ENCODE data around the gene WWC1.

Gene WWC1

DNA sequence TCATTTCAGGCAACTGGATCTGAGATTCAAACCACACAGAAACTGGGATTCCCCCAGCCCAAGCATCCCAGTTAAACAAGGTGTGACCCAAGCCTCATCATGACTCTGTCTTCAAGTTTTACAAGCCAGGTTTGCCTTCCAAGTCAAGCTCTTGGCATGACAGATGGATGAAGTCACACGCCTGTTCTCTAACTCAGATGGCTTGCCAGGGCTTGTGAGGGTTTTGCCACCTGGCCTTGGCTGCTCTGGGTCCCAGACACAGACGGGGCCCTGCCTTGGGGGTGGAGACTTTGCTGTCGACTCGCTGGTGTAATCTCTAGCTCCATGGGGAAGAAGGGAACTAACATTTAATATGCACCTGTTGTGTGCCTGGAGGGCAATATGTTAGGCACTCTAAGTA lies 99.0 kb downstream of the WWC1 start:
- DNase-seq (ENCODE audit: low read depth): no peak
- no peak overlapping the region for H3K4me3 ChIP-seq (ENCODE audit: low read depth, low read length)

DNA sequence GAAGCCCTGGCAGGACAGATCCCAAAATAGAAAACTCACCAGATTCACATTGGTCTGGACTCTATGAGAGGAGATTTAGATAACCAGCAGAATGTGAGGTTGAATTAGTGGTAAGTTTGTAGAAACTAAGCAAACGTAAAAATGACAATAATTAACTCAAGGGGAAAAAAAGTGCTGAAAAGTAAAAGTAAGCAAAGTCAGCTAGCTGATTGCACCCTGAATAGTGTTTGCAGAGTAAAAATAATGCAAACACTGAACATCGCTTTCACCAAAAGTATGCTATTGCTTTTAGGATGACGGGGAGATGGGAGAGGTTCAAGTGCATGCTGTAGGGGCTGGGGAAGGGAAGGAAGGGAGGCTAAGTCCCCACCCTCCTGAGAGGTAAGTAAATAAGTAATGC lies 102.3 kb downstream of the WWC1 start:
- no peak for DNase-seq (ENCODE audit: low read depth)
- no peak overlapping the region for H3K4me3 ChIP-seq (ENCODE audit: low read depth, low read length)

DNA sequence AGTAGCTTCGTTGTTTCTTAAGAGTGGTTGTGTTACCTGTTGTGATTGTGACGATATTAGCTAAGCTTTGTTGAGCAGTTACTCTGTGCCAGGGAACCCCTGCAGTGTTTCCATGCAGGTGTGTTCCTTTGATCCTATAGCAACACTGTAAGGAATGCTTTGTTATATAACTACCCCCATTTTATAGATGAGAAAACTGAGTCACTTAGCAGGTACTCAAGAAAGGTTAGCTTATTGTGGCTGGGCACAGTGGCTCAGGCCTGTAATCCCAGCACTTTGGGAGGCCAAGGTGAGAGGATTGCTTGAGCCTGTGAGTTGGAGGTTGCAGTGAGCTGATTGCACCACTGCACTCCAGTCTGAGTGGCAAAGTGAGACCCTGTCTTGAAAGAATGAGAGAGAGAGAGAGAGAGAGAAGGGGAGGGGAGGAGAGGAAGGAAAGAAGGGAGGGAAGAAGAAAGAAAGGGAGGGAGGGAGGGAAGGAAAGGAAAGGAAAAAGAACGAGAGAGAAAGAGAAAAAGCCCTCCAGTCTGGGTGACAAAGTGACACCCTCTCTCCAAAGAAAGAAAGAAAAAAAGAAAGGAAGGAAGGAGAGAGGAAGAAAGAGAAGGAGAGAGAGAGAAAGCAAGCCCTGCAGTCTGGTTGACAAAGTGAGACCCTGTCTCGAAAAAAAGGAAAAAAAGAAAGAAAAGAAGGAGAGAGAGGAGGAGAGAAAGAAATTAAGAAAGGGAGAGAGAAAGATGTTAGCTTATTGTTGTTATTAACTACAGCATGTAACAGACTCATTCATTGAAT lies 109.2 kb downstream of the WWC1 start:
- DNase-seq (ENCODE audit: low read depth): no peak

DNA sequence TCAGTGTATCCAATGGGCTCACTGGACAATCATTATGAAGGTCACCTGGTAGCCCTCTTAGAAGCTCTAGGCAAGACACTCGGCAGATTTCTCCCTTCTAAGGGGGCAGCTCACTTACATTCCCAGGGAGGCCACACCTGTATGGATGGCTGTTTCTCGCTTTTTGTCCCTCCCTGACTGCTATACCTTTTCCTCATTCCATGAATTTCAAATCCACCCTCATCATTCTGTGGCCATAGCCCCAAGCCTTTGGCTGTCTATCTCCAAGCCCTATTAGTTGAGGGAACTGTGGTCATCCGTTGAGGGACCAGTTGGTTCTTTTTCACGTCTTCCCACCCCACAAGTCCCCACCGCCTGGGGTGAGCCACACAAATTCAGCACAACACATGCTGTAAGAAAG lies 109.8 kb downstream of the WWC1 start:
- no peak for DNase-seq (ENCODE audit: low read depth)
- no peak overlapping the region for H3K4me3 ChIP-seq (ENCODE audit: low read depth, low read length)

More for the DNA sequence above, 109.2 kb downstream of the WWC1 start:
- H3K4me3 ChIP-seq (ENCODE audit: low read depth, low read length): no peak overlapping the region

DNA sequence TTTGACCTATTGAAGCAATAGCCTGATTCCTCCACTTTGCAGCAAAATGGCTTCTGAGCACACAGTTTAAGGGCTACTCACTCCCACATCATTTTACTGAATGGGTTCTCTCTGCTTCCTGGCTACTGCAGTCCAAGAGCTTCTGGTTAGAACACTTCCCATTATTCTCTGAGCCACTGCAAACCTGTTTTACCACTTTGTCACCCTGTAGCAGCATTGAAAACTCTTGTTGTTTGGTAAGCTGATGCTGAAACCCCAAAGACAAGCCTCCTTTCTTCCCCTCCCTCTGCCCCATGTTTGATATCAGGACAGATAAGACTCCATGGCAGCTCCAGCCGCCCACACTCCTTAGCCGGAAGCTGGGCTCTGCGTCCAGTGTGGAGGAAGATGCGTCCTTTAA lies 110.4 kb downstream of the WWC1 start:
- no peak overlapping the region for H3K4me3 ChIP-seq (ENCODE audit: low read depth, low read length)
- DNase-seq (ENCODE audit: low read depth): no peak

DNA sequence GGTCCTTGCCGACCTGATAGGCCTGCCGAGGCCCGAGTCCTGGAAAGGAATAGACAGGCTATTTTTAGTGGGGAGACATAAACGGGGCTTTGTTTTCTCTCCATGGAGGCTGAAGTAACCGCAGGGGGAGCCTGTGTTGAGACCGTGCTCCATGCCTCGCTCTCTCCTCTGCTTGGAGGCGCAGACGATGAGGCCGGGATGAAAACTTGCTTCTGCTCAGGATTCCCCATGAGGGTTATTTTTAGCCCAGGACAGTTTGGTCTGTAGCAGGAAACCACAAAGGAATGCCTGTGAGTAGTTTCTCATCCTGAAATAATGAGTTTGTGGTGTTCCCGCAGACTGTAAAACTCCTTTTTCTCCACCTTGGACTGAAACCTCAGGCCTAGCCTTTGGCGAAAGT lies 112.9 kb downstream of the WWC1 start:
- peak; percentile 94 for DNase-seq (ENCODE audit: low read depth)
- no peak overlapping the region for H3K4me3 ChIP-seq (ENCODE audit: low read depth, low read length)

DNA sequence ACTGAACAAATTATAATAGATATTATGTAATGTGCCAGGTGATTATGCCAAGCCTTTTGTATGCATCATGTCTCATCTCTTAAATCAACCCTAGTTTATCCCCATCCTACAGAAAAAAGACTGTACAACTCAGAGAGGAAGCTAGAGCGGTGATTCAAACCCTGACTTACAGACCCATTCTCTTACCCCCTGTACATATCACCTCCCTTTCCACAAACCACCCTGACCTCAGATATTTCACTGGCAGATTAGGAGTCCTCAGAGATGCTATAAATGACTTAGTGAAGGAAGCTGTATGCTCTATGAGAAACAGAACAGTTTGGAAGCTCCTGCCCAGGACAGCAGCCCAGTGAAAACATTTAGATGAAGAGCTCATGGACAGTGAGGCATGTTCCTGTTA lies 115.8 kb downstream of the WWC1 start:
- H3K4me3 ChIP-seq (ENCODE audit: low read depth, low read length): no peak overlapping the region
- DNase-seq (ENCODE audit: low read depth): no peak

DNA sequence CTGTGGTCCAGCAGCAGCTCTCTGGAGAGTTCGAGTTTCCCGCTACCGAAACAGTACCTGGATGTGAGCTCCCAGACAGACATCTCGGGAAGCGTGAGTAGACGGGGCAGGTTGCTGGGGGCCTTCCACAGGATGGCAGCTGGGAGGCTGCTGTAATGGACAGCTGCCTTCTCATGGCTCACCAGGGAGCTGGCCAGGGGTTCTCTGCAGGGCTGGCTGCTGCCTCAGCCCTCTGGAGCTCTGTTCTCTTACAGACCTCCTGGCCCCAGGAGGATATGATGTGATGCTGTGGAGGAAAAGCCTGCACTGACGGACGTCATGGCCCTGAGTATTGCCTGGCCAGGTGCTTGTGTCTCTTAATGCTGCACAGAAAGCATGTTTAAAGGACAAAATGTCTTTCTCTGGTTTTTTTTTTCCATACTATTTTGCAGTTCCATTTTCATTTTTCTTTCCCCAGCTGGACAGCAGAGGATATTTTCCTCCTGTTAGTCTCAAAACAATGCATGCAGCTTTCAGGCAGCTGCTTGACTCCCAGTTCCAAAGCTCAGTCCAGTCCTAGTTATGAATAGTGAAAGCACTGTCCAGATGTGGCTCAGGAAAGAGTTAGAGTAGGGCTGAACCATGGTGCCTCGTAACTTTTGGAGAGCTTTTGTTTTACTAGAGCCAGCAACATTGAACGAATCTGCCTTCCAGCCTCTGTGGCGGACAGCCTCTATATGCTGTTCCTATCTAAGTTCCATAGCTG lies 117.3 kb downstream of the WWC1 start:
- no peak overlapping the region for H3K4me3 ChIP-seq (ENCODE audit: low read depth, low read length)
- peak; percentile 89 for DNase-seq (ENCODE audit: low read depth)

DNA sequence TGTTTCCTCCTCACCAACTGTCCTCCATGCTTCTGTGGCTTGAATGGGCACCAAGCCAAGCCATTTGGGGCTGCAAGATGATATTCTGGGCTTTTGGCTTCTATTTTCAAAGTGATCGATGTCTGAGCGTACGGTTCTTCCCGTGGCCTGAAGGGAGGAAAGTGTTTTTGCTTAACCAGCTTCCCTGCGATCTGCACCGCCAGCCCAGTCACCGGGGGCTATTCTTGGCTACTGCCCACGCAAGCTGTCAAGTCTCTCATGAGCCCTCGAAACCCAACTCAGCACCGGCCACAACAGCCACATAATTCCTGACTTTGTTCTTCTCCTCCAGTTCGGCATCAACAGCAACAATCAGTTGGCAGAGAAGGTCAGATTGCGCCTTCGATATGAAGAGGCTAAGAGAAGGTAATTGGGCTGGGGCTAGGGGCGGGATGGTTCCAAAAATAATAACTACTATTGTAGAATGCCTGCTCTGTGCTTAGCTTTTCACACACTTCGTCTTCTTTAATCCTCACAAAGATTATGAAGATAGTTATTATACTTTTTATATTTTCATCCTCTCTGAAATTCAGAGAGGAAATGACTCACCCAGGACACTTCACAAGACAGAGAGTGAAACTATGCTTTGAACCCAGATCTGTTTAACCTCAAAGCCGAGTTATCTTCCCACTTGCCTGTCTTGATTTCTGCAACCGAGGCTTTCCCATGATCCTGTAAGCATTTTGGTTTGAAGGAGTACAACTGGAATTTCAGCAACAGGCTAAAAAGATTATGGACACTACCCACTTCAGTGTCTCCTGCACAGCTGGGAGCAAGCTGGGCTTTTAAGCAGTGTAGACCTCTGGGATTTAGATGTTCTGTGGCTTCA lies 118.4 kb downstream of the WWC1 start:
- no peak overlapping the region for H3K4me3 ChIP-seq (ENCODE audit: low read depth, low read length)
- no peak for DNase-seq (ENCODE audit: low read depth)

DNA sequence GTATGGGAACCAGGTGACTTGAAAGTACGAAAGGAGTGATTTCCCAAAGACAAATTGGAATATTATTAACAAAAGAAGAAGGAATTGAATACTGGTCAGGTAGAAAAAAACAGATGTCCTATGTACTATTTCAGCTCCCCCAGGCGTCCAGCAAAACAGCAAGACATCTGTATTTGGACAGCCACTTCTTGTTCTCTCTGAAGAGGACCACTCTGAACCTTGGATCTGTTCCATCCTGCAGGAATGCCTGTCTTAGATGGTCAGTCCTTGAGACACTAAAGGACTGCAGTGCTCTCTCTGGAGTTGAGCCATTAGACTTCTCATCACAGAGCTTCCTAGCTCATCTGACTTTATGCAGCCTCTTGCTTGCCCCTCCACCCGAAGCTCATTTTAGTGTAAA lies 120.4 kb downstream of the WWC1 start:
- DNase-seq (ENCODE audit: low read depth): no peak
- no peak overlapping the region for H3K4me3 ChIP-seq (ENCODE audit: low read depth, low read length)

DNA sequence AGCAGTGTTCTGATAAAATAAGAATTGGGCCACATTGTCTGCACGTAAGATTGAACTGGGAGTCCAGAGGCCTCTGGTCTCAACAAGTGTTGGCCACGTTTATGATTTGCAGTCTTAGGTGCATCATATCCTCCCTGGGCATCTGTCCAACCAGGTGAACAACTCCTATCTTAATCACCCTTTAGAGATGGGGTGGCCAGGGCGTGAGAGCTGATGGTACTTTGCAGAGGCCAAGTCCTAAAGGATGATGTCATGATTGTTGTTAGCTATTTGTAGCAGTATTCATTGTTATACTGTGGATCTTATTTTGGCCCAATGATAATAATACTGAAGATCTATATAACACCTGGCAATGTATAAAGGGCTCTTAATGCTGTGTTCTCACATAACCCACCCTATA lies 121.6 kb downstream of the WWC1 start:
- DNase-seq (ENCODE audit: low read depth): no peak
- H3K4me3 ChIP-seq (ENCODE audit: low read depth, low read length): no peak overlapping the region

DNA sequence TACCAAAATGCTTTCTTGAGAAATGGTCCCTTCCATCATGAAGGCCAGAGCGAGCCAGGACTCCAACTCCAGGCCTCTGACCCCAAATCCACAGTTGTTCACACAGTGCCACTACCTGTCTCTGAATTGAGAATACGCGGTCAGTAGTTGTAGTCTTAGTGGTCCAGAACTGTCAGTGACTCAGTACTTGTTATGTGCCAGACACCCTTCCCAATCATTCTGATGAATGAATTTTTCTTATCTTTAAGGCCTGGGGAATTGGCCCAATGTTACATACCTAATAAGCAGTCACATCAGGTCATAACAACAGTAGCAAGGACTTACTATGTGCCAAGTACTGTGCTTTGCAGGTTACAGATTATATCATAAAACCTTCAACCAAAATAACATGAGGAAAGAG lies 122.2 kb downstream of the WWC1 start:
- DNase-seq (ENCODE audit: low read depth): no peak
- H3K4me3 ChIP-seq (ENCODE audit: low read depth, low read length): no peak overlapping the region

DNA sequence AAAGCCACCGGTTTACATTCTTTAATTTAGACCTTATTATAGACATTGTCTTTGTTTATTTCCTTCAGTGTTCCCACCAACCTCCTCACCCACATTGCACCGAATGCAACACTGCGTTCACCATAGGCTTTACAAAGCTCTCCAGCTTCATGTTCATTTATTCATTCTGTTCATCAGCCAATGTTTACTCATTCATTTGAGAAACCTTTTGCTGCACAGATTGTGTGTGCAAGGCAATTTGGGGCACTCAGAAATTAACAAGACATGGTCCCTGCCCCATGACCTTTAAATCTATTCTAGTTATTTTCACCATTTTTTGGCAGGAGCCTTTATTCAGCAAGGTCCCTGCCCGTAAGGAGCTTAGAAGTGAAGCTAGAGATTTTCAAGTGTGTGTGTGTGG lies 124.0 kb downstream of the WWC1 start:
- no peak for DNase-seq (ENCODE audit: low read depth)
- no peak overlapping the region for H3K4me3 ChIP-seq (ENCODE audit: low read depth, low read length)

DNA sequence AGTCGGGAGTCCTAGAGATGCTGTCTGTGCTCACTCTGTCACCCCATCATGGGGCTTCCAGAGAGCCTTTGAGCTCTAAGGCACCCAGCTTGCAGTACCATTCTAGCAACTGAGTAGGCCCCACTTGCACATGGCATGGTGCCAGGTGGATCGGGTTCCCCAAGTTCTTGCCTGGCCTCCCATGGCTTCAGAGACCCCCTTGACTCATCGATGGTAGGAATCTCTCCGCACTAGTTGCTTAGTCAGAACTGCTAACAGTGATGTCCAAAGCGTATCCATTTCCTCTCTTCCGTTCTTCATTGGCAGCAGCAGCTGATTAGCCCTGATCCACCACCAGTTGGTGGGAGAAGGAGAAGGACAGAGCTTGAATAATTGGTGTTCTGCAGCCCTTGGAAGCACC lies 124.5 kb downstream of the WWC1 start:
- no peak overlapping the region for H3K4me3 ChIP-seq (ENCODE audit: low read depth, low read length)
- no peak for DNase-seq (ENCODE audit: low read depth)

DNA sequence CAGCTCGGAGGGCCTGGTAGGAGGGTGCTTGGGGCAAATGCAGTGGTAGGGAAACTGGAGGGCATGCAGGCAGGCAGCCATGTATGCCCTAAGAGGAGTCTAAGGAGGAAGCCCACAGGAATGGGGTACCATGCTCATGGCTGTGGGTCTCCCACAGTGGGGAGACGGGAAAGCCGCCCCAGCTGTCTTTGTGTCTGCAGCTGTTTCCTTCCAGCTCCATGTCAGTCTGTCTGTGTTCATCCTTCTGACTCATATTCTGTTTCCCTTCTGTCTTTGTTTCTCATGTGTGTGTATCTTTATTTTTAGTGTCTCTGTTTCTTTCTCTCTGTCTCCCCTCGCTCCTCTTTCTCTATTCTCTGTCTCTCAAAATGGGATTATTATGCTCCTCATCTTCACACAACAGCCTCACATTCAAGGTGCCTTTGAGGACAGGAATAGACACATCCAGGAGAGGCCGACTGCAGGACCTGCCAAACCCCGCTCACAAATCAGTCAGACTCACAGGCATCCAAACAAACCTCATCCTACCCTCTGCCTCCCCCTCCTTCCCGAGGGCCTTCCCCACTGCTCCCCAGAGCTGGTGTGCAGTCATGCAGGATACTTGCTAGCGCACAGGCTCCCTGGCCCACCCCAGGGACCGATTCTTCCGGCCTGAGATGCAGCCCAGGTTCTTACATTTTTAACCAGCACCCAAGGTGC lies 126.4 kb downstream of the WWC1 start:
- no peak overlapping the region for H3K4me3 ChIP-seq (ENCODE audit: low read depth, low read length)
- DNase-seq (ENCODE audit: low read depth): no peak

DNA sequence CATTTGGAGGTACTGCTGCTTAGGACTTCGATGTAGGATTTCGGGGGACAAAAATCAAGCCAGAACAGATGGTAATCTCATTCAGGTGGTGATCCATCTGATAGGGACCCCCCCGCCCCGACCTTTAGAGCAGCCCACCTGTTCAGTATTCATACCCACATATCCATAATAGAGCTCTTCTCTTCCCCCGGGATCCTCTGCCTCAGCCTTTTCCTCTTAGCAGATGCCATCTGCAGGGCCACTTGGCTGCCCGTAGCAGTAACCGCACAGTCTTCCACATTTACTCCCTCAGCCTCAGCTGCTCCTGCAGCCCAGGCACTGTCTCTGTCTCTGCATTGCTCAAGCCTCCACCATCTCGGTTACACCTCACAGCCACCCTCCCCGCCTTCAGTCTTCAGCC lies 129.0 kb downstream of the WWC1 start:
- no peak for DNase-seq (ENCODE audit: low read depth)
- no peak overlapping the region for H3K4me3 ChIP-seq (ENCODE audit: low read depth, low read length)

DNA sequence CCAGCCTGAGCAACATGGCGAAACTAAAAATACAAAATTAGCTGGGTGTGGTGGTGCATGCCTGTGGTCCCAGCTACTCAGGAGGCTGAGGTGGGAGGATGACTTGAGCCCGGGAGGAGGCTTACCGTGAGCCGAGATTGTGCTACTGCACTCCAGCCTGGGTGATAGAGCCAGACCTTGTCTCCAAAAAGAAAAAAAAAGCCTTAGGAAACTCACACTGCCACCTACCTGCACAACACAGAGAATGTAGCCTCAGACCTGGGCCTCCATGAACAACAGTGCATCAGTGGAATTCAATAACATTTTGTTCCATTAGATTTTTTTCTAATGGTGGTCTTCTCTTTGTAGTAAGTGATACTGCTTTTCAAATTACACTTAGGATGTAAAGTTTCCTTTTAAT lies 131.0 kb downstream of the WWC1 start:
- H3K4me3 ChIP-seq (ENCODE audit: low read depth, low read length): no peak overlapping the region
- DNase-seq (ENCODE audit: low read depth): no peak

DNA sequence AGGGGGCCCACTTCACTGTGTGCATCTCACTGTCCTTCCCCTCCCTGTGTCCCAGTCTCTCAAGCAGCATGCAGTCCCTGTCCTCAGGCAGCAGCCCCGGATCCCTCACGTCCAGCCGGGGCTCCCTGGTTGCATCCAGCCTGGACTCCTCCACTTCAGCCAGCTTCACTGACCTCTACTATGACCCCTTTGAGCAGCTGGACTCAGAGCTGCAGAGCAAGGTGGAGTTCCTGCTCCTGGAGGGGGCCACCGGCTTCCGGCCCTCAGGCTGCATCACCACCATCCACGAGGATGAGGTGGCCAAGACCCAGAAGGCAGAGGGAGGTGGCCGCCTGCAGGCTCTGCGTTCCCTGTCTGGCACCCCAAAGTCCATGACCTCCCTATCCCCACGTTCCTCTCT lies 132.0 kb downstream of the WWC1 start:
- H3K4me3 ChIP-seq (ENCODE audit: low read depth, low read length): no peak overlapping the region
- no peak for DNase-seq (ENCODE audit: low read depth)

DNA sequence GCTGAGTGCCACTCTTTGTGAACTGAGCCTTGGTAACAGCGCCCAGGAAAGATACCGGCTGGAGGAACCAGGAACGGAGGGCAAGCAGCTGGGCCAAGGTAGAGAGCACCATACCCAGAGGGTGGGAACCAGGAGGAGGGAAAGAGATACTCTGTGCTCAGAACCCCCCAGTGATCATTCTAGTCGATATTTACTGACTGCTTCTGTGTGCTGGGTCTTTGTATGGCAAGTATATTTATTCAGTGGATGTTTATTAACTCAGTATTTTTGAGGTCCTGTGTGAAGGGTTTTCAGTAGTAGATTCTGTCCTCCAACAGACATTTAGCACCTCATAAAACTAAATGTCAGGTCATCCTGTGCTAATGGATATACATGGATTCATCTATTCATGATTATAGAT lies 132.5 kb downstream of the WWC1 start:
- no peak for DNase-seq (ENCODE audit: low read depth)
- no peak overlapping the region for H3K4me3 ChIP-seq (ENCODE audit: low read depth, low read length)
